Stimulated activated CD8-positive, alpha-beta memory T cell treated with anti-CD3 and anti-CD28 coated beads, Interleukin-12 subunit alpha, Interleukin-12 subunit beta, amount 100 ng/mL, for 4 hours (primary cell): ENCODE data around the gene TPP1.
A peak's percentile ranks its signal among the peaks of the same experiment; 100 is the strongest.

Source experiments
- DNase-seq: peaks from one replicate; pipeline ENCODE4 v3.0.0-alpha.2; 2020; ENCODE audit warnings: low read depth

Gene TPP1

DNA sequence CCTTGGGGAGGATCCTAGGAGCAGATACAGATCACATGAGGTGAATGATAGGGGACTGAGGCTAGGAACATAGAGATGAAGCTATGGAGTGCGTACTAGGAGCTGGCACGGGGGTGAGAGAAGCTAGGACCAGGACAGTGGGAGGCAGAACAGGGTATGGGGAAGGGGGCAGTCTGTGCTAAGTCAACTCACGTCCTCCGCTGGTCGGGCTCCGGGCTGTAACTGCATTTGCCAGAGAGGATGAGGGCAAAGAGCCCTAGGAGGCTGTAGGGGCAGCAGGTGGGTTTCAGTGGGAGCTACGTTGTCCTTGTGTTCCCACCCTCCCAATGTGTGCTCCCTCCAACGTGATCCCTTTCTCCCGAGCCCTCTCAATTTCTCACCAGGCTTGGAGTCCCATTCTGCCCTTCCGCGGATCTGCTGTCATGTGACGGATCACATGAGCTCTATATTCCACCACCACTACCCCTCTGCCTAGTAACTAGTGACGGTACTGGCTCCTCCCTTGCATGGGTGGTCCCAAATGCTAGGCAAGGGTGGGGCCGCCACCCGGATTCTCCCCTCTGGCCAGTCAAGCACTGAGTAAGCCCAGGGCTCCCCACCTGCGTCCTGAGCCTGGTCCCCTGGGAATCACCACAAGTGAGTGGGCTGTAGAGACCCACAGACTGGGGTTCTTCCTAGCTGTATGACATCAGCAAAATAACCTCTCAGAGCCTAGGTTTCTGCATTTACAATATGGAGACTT lies at the start of gene TPP1:
TSS of gene TPP1 (minus strand) at position 419 of the 742 bp plus-strand sequence. CDS start at position 397, 22 bp downstream.
- peak; percentile 80 for DNase-seq

GRCh38 chr11:6667733-6668374 lies 48.6 kb upstream of the TPP1 start:
- no peak for DNase-seq

DNA sequence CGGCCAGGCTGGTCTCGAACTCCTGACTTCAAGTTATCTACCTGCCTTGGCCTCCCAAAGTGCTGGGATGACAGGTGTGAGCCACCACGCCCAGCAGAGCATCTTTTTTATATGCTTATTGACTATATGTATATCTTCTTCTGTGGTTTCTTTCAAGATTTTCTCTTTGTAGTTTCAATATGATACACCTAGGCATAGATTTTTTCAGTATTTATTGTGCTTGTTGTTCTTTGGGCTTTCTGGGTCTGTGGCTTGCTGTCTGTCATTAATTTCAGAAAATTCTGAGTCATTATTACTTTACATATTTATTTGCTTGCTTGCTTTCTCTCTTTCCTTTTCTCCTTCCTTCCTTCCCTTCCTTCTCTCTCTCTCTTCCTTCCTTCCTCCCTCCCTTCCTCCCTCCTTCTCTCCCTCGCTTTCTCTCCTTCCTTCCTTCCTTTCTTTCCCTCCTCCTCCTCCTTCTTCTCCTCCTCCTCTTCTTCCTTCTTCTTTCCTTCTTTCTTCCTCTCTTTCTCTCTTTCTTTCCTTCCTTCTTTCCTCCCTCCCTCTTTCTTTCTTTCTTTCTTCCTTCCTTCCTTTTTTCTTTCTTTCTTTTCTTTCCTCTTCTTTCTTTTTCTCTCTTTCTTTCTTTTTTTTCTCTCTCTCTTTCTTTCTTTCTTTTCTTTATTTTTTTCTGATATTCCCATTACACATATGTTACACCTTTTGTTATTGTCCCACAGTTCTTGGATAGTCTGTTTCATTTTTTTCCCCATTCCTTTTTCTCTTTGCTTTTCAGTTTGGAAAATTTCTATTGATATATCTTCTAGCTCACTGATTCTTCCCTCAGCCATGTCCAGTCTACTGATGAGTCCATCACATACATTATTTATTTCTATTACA lies 47.3 kb upstream of the TPP1 start:
- no peak for DNase-seq

- no peak for DNase-seq
These were observed 45.3 kb upstream of the TPP1 start for GRCh38 chr11:6664551-6664950.

DNA sequence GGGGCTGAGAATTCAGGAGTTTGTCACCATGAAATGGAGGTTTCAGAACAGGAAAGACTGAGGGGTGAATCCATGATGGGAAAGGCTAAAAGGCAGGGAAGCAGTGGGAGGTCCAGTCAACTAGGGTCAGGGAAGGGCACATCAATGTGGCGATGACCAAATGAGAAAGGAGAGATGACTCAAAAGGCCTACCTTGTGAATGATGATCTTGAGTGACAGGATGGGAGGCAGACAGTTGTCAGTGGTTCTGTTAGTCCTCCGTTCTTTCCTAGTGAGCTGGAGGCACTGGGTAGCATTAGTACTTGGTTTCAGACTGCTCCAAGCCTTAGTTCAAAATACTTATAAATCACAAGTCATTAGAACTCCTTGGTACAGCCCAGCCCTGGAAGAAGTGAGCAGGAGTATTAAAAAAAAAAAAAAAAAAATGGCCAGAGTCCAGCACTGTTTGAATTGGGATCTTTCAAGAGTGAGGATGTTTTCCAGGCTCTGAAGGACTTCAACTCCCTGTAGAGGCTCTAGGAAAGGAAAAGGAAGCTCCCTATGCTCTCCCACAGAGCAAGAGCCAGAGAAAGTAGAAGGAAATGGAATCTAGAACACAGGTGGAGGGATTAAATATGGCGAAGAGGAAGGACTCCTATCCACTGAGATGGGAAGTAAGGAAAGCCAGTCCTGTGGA lies 44.7 kb upstream of the TPP1 start:
- DNase-seq = no peak

GRCh38 chr11:6660712-6661111 lies 41.5 kb upstream of the TPP1 start:
- no peak for DNase-seq

- no peak for DNase-seq
These were observed 39.4 kb upstream of the TPP1 start for GRCh38 chr11:6658647-6659046.

- no peak for DNase-seq
These were observed 38.1 kb upstream of the TPP1 start for GRCh38 chr11:6657346-6657745.

DNA sequence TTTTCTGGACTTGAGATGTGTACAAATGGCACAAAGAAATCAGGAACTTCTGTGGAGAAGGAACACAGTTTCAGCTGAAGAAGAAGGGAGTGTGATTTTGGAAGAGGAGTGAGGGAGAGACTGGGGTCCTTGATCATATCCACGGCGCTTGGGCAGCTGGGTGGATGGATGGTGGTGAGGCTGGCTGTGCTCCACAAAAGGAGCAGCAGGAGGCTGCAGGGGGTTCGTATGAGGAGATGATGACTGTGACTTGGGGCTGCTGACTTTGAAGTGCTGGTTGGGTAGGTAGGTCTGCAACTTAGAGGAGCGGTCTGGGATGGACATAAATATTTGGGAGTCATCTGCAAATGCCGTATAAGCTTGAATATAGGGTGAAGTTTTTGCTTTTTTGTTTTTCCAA lies 37.7 kb upstream of the TPP1 start:
- no peak for DNase-seq

DNA sequence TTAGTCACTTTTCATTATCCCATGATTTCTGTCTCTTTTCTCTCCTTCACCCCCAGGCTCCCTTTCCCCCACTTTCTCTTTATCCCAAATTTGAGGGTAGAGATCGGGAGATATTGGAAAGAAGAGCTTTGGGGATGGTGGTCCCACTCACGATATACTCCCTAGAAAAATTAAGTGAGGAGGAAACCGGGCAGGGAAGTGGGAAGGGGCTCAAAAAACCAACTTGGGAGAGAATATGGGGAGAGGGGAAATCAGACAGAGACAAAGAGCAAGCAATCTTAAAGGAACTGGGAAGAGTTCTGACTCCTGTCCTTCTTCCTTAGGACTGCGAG lies 37.3 kb upstream of the TPP1 start:
- DNase-seq = no peak

GRCh38 chr11:6655790-6656583 lies 36.8 kb upstream of the TPP1 start, which contains the start of gene DCHS1:
Gene DCHS1 (minus strand): TSS chr11:6655809. CDS start chr11:6641613, 14,196 bp downstream.
- DNase-seq = no peak

DNA sequence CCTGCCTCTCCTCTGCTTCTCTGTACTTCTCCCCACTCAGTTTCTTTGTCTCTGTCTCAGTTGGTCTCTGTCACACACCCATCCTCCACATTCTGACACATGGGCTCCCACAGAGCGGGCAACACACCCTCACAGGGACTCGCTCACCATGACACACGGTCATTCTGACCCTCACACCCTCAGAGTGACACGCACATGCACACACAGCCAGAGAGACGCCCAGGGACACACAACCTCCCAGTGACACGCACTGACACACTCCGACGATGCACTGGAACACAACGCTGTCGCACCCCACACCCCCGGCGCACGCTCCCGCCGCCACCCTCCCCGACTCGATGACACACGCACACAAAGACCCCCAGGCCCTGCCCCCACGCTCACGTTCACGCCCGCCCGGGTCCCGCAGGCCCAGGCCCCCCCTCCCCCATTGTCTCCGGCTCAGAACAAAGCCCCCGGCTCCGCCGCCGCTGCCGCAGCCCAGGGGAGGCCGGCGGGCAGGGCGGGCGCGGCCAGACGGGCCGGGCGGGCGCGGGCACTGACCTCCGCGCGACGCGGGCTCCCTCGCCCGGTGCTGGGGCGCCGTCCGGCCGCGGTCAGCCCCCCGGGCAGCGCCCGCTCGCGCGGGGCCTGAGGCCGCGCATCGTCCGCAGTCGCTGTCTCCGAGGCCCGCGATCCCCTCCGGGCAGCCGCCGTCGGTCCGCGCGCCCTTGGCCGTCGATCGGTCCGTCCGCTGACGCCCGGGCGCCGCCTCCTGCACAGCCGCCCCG lies 36.0 kb upstream of the TPP1 start:
- DNase-seq = peak; percentile 23

DNA sequence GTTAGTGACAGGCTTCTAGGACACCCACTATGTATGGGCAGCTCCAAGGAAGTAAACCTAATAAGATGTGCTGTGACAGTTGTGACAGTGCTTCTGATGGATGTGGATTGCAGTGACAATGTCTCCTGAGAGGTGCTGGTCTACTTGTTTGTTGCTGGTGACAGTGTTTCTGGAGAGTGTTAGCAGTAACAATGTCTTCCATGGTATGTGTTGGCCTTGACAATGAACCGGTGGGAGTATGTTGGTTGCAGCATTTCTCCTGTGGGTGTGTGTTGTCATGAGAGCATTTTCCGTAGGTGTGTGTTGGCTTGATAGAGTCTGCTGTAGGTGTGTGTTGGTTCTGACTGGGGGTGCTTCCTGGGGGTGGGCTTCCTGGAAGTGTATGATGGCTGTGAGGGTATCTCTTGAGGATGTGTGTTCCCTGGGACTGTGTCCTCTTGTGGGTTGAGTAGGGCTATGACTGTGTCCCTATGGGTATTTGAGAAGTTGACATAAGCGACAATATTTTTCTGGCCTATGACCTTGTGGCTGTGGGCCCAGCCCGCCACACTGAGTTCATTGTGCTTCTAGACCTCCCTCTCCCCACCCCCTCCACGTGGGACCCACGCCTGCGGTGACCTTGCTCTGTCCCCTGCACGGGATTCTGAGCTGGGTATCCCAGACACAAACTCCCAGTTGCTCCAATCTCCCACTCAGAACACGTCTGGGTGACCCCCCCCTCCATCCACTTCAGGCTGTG lies 35.2 kb upstream of the TPP1 start:
- no peak for DNase-seq

- DNase-seq = no peak
These were observed 34.4 kb upstream of the TPP1 start for GRCh38 chr11:6653656-6654055.

GRCh38 chr11:6653097-6653496 lies 33.9 kb upstream of the TPP1 start:
- no peak for DNase-seq

DNA sequence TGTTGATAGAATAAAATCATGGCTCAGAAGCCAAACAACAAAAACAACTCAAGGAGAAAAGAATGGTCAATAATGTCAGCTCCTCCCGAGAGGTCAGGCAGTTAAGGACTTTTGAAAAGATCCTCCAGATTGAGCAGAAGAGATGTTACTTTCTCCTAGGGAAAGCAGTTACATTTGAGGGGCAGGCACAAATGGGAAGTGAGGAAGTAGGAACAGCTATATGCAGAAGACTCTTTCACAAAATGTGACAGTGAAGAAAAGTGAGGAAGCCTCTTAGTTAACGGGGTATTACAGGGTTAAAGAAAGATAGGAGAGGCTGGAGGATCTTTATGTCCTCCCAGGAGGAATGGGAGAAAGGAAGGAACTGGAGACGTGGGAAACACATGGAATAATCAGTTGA lies 33.0 kb upstream of the TPP1 start:
- no peak for DNase-seq

GRCh38 chr11:6650980-6651379 lies 31.8 kb upstream of the TPP1 start:
- DNase-seq = no peak

- no peak for DNase-seq
These were observed 30.9 kb upstream of the TPP1 start for GRCh38 chr11:6650104-6650503.

DNA sequence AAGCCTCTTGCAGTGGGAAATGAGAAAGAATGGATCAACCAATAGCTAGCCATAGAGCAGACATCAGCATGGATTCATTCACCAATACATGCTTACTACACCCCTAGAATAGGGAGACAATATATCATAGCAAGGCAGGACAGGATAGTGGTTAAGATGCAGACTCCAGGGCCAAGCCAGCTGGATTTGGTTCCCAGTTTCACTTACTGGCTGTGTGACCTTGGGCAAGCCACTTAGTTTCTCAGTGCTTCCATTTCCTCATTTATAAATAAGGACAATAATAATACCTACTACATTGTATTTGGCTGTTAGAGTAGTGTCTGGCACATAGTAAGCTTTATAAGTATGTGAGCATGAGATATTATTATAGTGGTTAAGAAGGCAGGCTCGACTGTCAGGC lies 29.3 kb upstream of the TPP1 start:
- no peak for DNase-seq

DNA sequence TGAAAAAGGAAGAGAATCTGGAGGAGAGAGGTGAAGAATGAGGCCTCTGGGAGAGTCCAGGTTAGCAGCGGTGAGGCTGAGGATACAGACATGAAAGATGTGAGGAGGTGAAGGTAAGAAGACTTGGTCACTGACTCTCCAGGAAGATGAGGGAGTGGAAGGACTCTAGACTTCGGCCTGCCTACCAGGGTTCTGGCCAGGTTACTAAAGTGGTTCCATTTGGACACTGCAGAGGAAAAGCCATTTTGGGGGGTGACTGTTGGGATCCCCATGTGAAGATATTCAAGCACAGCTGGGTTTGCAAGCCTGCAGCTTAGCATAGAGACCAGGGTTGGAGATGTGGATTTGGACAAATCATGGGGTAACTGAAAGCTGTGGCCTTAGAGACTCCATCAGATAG lies 28.6 kb upstream of the TPP1 start:
- DNase-seq = no peak
